ENCODE measurements around the gene VPS37D.
"Not testable (repeated sequence)": the region's sequence is repeated elsewhere in the genome, so short reads cannot be mapped to it uniquely, and the experiment has no call there.

VPS37D gene

GRCh38 chr7:73667344-73668102 is at the start of gene VPS37D:
VPS37D (plus strand) TSS chr7:73667831; CDS start chr7:73667959, 128 bp downstream.
- Histone ChIP-seq H3K27ac (no peak within 1 kb of the TSS), H3K4me3 (peak within 1 kb of the TSS; percentile 86)
- DNase-seq (ENCODE audit: low spot score): peak; percentile 87
- peak; percentile 80 for TF ChIP-seq CTCF (IDR thresholded peaks at IDR 0.05)

DNA sequence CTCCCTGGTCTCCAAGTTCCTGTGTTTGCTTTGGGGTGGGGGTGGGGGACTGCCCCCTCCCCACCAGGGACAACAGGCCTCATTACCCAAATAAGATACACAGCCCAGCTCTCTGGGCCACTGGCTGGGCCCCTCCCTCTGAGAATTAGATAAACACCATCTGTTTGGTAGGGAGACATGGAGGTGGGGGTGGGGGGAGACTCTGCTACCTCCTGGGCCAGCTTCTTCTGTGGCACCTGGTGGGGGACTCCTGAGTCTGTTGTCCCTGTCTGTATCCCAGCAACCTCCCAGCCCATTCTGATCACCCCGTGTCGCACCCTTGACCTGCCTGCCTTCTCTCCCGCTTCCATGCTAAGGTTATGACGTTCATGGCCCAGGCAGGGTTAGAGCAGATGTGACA is 49.1 kb upstream of the VPS37D start:
- no peak overlapping the region for H3K4me3 ChIP-seq
- TF ChIP-seq CTCF (IDR thresholded peaks at IDR 0.05): no peak
- H3K27ac ChIP-seq: no peak overlapping the region
- DNase-seq (ENCODE audit: low spot score): no peak

DNA sequence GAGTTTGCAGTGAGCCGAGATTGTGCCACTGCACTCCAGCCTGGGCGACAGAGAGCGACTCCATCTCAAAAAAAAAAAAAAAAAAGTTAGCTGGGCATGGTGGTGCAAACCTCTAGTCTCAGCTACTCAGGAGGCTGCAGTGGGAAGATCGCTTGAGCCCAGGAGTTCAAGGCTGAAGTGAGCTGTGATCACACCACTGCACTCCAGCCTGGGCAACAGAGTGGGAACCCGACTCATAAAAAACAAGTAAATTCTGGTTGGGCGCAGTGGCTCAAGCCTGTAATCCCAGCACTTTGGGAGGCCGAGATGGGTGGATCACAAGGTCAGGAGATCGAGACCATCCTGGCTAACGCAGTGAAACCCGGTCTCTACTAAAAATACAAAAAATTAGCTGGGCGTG is 48.2 kb upstream of the VPS37D start:
- not testable (repeated sequence) for H3K27ac ChIP-seq; H3K4me3 ChIP-seq; DNase-seq (ENCODE audit: low spot score)

DNA sequence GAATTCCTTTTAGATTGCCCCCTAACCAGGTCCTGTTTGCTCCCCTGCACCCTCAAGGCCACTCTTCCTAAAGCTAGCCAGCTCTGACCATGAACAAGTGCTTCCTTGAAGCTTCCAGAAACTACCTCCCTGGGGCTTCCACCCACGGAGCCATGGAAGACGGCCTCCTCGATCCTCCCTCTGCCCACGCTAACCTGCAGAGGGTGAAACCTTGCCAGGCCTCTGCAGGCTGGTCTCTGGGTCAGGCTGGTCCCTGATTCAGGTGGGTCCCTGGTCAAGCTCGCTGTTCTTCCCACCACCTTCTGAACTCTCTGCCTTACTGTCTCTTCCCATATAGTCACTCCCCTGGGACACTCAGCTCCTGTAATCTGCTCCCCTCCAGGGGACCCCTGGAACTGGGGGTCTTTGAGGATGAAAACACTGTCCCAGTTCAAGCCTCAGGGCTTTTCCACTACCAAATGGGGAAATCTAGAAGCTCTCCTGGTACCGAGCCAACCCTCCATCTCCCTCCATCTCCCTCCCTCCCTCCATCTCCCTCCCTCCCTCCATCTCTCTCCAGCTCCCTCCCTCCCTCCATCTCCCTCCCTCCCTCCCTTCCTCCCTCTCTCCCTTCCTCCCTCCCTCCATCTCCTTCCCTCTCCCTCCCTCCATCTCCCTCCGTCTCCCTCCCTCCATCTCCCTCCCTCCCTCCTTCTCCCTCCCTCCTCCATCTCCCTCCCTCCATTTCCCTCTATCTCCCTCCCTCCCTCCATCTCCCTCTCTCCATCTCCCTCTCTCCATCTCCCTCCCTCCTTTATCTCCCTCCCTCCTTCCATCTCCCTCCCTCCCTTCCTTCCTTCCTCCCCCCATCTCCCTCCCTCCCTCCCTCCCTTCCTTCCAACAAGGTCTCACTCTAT is 46.2 kb upstream of the VPS37D start:
- no peak overlapping the region for H3K27ac ChIP-seq
- H3K4me3 ChIP-seq: no peak overlapping the region
- DNase-seq (ENCODE audit: low spot score): no peak
- no peak for TF ChIP-seq CTCF (IDR thresholded peaks at IDR 0.05)

DNA sequence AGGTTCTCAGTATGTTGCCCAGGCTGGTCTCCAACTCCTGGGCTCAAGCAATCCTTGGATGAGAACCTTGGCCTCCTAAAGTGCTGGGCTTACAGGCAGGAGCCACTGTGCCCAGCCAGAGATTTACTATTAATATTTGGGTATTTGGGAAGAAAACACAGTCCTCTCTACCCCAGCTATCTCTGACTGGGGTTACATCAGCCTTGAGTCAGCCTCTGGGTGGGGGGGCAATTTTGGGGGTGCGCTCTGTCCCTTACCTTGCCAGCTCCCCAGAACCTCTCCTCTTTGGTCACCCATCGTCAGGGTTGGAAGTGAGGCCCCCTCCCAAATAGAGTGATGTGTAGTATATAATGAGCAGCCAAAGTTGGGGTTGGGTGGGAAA is 45.1 kb upstream of the VPS37D start:
- no peak for TF ChIP-seq CTCF (IDR thresholded peaks at IDR 0.05)
- Histone ChIP-seq H3K27ac (no peak overlapping the region), H3K4me3 (peak overlapping the region; percentile 63)
- DNase-seq (ENCODE audit: low spot score): no peak

- H3K27ac ChIP-seq: peak overlapping the region in 1 of 2 donors; percentile 3
- DNase-seq (ENCODE audit: low spot score): no peak
These were observed 44.5 kb upstream of the VPS37D start for GRCh38 chr7:73622909-73623797.

More at GRCh38 chr7:73622909-73623797, 44.5 kb upstream of the VPS37D start:
- no peak for TF ChIP-seq CTCF (IDR thresholded peaks at IDR 0.05)
- H3K4me3 ChIP-seq: peak overlapping the region; percentile 63
